Activated CD4-positive, alpha-beta T cell treated with anti-CD3 and anti-CD28 coated beads, Interleukin-2, amount 50 U/mL, for 1 hour (primary cell): Measurements from ENCODE around the gene SOBP.
"Not testable (repeated sequence)": the region's sequence is repeated elsewhere in the genome, so short reads cannot be mapped to it uniquely, and the experiment has no call there.

ENCODE experiments used
- DNase-seq: peaks from one replicate; pipeline ENCODE4 v3.0.0-alpha.2; 2020

The SOBP gene

DNA sequence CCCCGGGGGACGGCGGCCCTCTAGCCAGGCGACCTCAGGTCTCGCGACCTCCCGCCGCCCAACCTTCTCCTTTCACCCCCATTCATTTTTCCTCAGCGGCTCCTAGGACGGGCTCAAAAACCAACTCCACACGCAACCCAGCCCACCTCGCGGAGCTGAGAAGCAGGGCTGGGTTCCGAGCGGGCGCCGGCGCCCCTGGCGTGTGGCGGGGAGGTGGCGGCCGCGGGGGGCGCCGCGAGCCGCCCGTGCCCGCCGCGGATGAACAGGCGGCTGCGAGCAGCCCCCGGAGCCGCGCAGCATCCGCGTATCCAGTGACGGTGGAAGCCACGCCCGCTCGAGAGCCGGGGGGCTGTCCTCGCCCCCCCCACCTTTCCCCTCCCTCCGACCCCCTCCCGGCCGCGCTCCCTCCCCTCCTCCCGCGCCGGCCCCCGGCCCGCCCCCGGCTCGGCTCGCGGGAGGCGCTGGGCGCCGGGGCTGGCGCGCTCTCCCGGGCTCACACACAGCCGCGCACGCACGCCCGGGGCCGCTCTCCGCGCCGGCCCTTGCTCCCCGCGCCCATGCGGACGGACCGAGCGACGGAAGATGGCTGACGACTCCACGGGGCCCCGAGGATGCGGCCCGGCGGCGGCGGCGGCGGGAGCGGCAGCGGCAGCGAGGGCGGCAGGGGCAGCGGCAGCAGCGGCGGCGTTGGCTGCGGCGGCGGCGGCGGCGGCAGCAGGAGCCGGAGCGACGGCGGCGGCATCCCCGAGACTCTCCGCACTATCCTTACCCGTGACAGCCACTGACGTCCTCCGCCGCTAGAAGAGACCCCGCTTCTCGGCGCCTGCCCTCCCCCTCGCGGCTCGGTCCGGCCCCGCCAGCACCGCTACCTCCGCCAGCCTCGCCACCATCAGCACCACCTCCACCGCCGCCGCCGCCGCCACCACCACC, at the start of gene SOBP:
Gene SOBP, plus strand, starts transcription at position 482 of the 930 bp plus-strand sequence. CDS start 500 bp downstream, outside the sequence.
- peak; percentile 32 for DNase-seq

DNA sequence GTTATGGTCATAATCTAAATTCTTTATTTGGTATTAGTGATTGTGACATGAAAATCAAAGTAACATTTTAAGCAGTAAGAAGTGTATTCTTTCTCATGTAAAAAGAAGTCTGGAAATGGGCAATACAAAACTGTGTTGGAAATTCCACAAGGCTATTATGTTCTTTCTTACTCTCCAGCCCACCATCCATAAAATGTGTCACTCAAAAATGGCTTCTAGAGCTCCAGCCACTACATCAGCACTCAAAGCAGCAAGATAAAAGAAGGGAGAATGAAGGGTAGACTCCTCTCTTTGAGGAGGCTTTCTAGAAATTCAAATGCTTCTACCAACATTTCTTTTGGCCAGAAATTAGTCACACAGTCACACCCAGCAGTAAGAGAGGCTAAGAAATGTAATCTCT, 49.0 kb upstream of the SOBP start:
- no peak for DNase-seq

- DNase-seq, result no peak
Observed at GRCh38 chr6:107441682-107442081, 48.2 kb upstream of the SOBP start.

DNA sequence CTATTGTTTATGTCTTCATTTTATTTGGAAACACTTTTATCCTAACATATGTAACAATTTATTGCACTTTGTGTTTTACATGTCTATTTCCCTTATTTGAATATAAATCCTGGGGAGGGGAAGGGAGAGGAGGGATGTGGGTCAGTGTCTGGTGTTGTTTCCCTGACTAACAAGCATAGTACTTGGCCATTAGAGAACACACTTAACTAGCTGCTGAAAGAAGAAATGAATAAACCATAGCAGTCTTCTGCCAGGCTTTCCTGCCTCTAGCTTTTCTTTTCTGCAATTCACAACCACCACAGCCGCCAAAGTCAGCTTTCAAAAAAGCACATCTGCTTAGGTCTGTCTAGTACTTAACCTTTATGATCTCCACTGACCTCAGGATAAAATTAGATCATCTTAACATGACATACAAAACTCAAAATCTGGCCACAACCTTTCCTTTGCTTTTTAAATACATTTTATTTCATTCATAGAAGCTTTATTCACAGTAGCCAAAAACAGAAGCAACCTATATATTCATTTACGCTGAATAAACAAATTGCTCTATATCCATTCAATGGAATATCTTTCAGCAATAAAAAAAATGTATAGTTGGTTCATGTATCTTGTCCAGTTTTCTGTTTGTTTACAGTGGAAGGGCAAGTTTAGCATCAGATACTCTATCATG, 46.8 kb upstream of the SOBP start:
- no peak for DNase-seq

DNA sequence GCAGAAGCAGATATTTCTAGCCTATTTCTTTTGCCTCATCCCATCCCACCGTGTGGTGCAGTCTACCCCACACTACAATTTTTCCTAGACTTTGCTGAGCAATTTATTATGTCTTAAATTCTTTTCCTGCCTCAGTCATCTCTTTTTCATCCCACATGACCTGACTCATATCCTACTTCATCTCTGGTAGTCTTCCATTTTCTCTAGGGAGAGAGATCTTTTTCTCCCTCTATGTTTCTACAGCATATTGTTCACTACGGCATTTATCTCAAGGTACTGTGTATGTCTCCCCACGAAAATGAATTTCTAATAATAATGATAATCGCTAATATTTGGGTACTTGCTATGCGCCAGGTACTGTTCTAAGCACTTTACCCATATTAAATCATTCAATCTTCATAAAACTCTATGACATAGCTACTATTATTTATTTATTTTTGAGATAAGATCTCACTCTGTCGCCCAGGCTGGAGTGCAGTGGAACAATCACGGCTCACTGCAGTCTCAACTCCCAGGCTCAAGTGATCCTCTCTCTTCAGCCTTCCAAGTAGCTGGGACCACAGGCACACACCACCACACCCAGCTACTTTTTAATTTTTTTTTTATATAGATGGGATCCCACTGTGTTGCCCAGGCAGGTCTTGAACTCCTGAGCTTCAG, 46.2 kb upstream of the SOBP start:
- no peak for DNase-seq

- no peak for DNase-seq
Observed at GRCh38 chr6:107444277-107444676, 45.6 kb upstream of the SOBP start.

GRCh38 chr6:107447663-107448216, 42.2 kb upstream of the SOBP start:
- no peak for DNase-seq

- DNase-seq, result no peak
Observed at GRCh38 chr6:107448776-107449175, 41.1 kb upstream of the SOBP start.

- DNase-seq, result peak; percentile 15
Observed at GRCh38 chr6:107458672-107459282, 31.1 kb upstream of the SOBP start.

DNA sequence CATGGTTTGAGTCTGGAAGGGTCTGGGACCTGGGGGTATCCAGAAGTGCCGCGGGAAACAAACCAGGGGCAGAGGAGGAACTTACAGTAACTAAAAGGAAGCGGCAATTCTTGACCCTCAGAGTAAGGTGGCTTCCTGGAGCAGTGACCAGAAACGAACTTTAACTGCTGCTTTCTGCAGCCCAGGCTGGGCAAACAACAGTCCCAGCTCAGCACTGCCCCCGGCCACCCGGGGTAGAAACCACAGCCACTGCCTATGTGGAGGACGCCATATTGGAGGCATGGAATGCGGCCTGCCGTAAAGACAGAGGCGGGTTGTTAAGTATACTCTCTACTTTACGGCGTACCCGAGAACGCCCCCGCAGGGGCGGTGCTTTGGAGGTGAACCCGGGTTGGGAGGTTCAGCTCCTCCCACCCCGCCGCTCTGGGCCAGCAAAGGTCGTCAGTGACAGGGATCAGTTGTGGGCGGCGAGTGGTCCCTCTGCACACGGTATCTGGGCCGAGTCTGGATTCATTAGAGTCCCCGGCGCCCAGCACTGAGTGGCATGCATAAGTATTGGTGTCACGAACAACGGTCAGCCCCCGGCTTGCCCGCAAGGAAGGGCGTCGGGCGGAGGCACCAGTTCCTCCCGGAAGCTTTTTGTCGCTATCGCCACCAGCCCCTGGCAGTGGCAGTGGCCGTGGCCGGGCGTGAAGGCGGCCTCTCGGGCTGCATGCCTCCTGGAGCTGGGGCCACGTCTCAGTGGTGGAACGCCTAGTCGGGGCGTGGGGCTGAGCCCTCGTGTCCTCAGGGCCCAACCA, 30.4 kb upstream of the SOBP start, which contains the start of gene PDSS2:
Gene PDSS2, minus strand, starts transcription at position 282 of the 800 bp plus-strand sequence. Its CDS starts 279 bp downstream, at position 3.
- peak; percentile 97 for DNase-seq

DNA sequence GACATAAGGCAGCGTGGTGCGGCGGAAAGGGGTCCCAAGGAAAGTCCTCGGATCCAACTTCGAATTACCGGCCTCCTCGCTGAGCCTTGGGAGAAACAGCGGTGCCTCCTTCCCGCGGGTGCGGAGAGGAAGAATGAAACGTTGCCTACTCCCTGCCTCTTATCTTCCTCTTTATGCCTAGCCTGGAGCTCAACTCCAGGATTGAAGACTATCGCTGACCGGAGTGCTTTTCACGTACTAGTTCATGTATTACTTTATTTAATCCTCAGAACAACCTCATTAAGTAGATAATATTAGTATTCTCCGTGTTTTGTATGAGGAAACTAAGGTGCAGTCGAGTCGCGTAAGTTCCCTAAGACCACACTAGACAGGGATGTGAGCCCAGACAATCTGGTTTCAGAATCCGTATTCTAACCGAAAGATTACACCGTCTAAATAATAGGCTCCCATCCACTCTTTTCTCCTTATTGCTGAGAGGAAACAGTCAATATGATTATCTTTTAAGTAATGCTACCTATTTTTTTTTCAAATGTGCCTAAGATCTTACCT, 29.8 kb upstream of the SOBP start:
- no peak for DNase-seq

DNA sequence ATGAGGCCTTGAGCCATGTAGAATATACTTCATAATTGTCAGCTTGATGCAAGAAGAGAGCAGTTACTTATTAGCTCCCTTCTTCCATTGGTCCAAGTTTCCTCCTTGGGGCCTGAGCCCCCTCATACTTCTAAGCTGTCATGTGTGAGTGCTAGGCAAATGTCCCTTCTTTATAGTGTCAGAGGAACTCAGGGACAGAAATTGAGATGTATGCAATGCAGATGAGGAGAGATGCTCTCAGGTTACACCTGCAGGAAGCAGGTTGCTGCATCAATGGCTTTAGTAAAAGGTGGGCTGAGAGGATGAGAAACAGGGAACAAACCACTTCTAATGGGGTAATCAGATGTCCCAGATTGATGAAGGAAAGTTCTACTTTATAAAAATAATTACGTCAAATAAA, 23.9 kb upstream of the SOBP start:
- no peak for DNase-seq

GRCh38 chr6:107470364-107470763, 19.6 kb upstream of the SOBP start:
- no peak for DNase-seq

DNA sequence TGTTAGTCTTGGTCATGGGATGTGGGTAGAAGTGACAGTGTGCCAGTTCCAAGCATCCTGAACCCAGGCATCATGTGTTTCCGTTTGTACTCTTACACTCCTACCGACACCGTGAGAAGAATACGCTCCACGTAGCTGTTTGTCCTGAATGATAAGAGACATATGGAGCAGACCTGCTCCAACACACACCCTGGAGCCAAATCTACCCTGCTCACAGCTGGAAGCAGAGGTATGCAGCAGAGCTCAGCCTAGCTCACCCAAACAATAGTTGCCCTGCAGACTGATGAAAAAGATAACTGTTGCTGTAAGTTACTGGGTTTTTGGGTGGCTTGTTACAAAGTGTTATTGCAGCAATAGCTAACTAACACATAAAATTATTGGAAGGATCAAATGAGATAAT, 16.3 kb upstream of the SOBP start:
- DNase-seq, result no peak

GRCh38 chr6:107475360-107475759, 14.6 kb upstream of the SOBP start:
- not testable (repeated sequence) for DNase-seq

DNA sequence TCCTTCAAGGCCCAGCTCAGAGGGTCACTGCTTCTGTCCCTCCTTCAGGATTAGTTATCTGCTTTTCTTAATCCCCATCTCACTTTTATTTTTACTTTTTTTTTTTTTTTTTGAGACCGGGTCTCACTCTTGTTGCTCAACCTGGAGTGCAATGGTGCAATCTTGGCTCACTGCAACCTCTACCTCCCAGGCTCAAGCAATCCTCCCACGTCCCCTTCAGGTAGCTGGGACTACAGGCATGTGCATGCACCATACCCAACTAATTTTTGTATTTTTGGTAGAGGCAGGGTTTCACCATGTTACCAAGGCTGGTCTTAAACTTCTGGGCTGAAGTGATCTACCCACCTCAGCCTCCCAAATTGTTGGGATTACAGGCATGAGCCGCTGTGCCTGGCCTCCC, 14.1 kb upstream of the SOBP start:
- not testable (repeated sequence) for DNase-seq

GRCh38 chr6:107479089-107479690, 10.7 kb upstream of the SOBP start:
- no peak for DNase-seq

GRCh38 chr6:107485157-107485556, 4.8 kb upstream of the SOBP start:
- DNase-seq, result no peak

- DNase-seq, result no peak
Observed at GRCh38 chr6:107488174-107488874, 1.6 kb upstream of the SOBP start.

DNA sequence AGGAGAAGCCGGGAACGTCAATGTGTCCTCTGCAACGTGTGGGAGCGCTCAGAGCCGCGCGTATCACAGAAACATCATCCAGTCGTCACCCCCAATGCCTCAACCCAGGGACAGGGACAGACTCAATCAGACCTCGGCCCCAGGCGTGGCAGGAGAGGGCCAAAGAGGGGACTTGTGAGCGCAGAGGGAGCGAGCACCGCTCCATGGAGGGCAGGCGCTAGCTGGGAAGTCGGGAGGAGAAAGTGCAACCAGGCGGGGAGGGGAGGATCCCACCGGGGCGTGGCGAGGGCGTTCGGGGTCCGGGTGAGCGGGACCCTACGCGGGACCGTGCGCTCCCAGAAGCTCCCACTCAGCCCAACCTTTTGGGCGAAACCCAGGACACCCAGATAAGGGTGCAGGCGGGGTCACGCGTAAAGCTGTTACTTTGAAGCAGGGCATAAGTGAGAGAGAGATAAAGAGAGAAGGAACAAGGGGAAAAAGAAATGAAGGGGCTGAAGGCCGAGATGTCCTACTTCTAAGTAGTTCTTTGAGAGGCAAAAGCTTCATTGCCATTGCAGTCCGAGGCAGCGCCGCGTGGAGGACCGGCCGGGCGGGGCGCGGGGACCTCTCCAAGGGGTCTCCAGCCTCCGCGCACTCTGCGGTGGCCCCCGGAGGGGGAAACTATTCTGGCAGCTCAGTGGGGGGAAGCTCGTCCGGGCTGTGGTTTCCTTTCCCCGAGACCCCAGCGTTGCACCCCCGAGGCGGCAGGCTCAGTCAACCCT, 862 bp upstream of the SOBP start:
- no peak for DNase-seq
